H1 (cell line): ENCODE measurements around the gene NR1D2. TPM values are rescaled to one million over a fixed set of nuclear protein-coding genes. Genes with fewer than 3 reads are reported as not detected.

Experiments used
- CTCF ChIA-PET: fragments of 300-600 bp; sonication (Branson Sonifier 250); formaldehyde crosslinking; loops from one replicate; lab custom pipeline; 2021; ENCODE audit not compliant: partially characterized antibody; lab: Charles Lee
- POLR2A ChIA-PET: fragments of 300-600 bp; sonication (Branson Sonifier 250); formaldehyde crosslinking; loops from one replicate; lab custom pipeline; 2021; ENCODE audit warnings: inconsistent platforms; ENCODE audit not compliant: partially characterized antibody; lab: Charles Lee
- DNase-seq, 2 experiments: peaks; one replicate each; pipeline versions ENCODE4 v3.0.0 to v3.0.0-alpha.2; 2010 to 2022; ENCODE audit warnings: low spot score in 2 of 2, low read depth in 1 of 2, mixed read lengths in 1 of 2
- FAIRE-seq: peaks from 2 replicates; lab custom pipeline; 2011; peaks lifted over from hg19 to GRCh38; lab: Jason Lieb, UNC
- H2AFZ ChIP-seq: 2 replicates; pipeline ENCODE4 v1.8.1; 2012; ENCODE audit warnings: low read length, inconsistent platforms
- H2AK5ac ChIP-seq: 2 replicates; pipeline ENCODE4 v1.6.1; 2013; ENCODE audit warnings: low read depth, low read length
- H2BK120ac ChIP-seq: replicated peaks from 2 replicates; pipeline ENCODE3; 2013; ENCODE audit warnings: low read depth, low read length, inconsistent platforms
- H2BK12ac ChIP-seq: 2 replicates; pipeline ENCODE4 v1.6.1; 2013; ENCODE audit warnings: low read depth, low read length
- H2BK15ac ChIP-seq: 2 replicates; pipeline ENCODE4 v1.6.1; 2013; ENCODE audit warnings: low read length
- H2BK20ac ChIP-seq: 2 replicates; pipeline ENCODE4 v1.6.1; 2013; ENCODE audit warnings: low read length
- H2BK5ac ChIP-seq: 2 replicates; pipeline ENCODE4 v1.6.1; 2013; ENCODE audit warnings: low read depth, low read length
- H3K14ac ChIP-seq: 2 replicates; pipeline ENCODE4 v1.6.1; 2013; ENCODE audit warnings: inconsistent platforms; ENCODE audit not compliant: insufficient read length
- H3K18ac ChIP-seq: 2 replicates; pipeline ENCODE4 v1.6.1; 2013; ENCODE audit warnings: low read length; ENCODE audit errors: extremely low read depth
- H3K23ac ChIP-seq: 2 replicates; pipeline ENCODE4 v1.6.1; 2013; ENCODE audit warnings: inconsistent platforms; ENCODE audit not compliant: insufficient read length
- H3K23me2 ChIP-seq: 2 replicates; pipeline ENCODE4 v1.6.1; 2013; ENCODE audit warnings: low read depth, low read length
- H3K27ac ChIP-seq: 2 replicates; pipeline ENCODE4 v1.6.1; 2011; ENCODE audit warnings: low read depth, low read length, inconsistent platforms
- H3K27me3 ChIP-seq, 4 experiments: replicated peaks in 1 of 4; 1 replicate in 1 of 4; 2 replicates in 3 of 4; pipeline versions ENCODE4 v1.6.1 to v1.8.1; 2011 to 2013; ENCODE audit warnings: low read length in 3 of 4, mild to moderate bottlenecking in 3 of 4, inconsistent platforms in 2 of 4, mixed read lengths in 2 of 4, moderate library complexity in 1 of 4; ENCODE audit not compliant: control insufficient read depth in 3 of 4, insufficient read depth in 3 of 4; ENCODE audit errors: extremely low read depth in 1 of 4
- H3K36me3 ChIP-seq, 4 experiments: 2 replicates each; pipeline versions ENCODE4 v1.6.1 to v1.8.1; 2011 to 2013; ENCODE audit warnings: mild to moderate bottlenecking in 4 of 4, low read length in 3 of 4, moderate library complexity in 2 of 4, control low read depth in 1 of 4, inconsistent platforms in 1 of 4; ENCODE audit not compliant: insufficient read depth in 4 of 4, control insufficient read depth in 2 of 4
- H3K4ac ChIP-seq: replicated peaks from 2 replicates; pipeline ENCODE3; 2013; ENCODE audit warnings: low read length, low read depth, mixed read lengths, inconsistent platforms; ENCODE audit not compliant: insufficient read length
- H3K4me1 ChIP-seq, 4 experiments: replicated peaks in 1 of 4; 1 replicate in 1 of 4; 2 replicates in 3 of 4; pipeline versions ENCODE4 v1.6.1 to v1.8.1; 2011 to 2013; ENCODE audit warnings: low read length in 3 of 4, inconsistent platforms in 2 of 4, mixed read lengths in 1 of 4; ENCODE audit not compliant: insufficient read depth in 4 of 4, control insufficient read depth in 3 of 4
- H3K4me2 ChIP-seq, 2 experiments: 2 replicates each; pipeline versions ENCODE4 v1.6.1 to v1.8.1; 2011 to 2013; ENCODE audit warnings: low read depth in 2 of 2, low read length in 2 of 2, control low read depth in 1 of 2, inconsistent platforms in 1 of 2, mild to moderate bottlenecking in 1 of 2; ENCODE audit not compliant: insufficient read depth in 1 of 2
- H3K4me3 ChIP-seq, 4 experiments: fragments of 200-600, 300-600 bp in 1 of 4; sonication (generic), shearing (Covaris generic), sonication (Bioruptor Twin) in 1 of 4; 2 replicates each; pipeline versions ENCODE4 v1.5.1 to v1.8.1; 2011 to 2016; ENCODE audit warnings: low read length in 4 of 4, low read depth in 3 of 4, control low read depth in 2 of 4, inconsistent platforms in 2 of 4, mild to moderate bottlenecking in 2 of 4, mixed read lengths in 1 of 4, moderate library complexity in 1 of 4; ENCODE audit not compliant: insufficient read depth in 2 of 4; ENCODE audit errors: extremely low read depth in 1 of 4
- H3K56ac ChIP-seq: replicated peaks from 2 replicates; pipeline ENCODE3; 2013; ENCODE audit warnings: low read depth, mild to moderate bottlenecking, mixed read lengths, low read length, inconsistent platforms; ENCODE audit not compliant: insufficient read length
- H3K79me1 ChIP-seq: 2 replicates; pipeline ENCODE4 v1.6.1; 2013; ENCODE audit warnings: low read depth, low read length, control low read depth
- H3K79me2 ChIP-seq, 2 experiments: 2 replicates each; pipeline versions ENCODE4 v1.6.1 to v1.8.1; 2012 to 2013; ENCODE audit warnings: low read length in 2 of 2, mild to moderate bottlenecking in 2 of 2, inconsistent platforms in 1 of 2; ENCODE audit not compliant: insufficient read depth in 2 of 2, control insufficient read depth in 1 of 2
- H3K9ac ChIP-seq, 4 experiments: replicated peaks in 1 of 4; 1 replicate in 1 of 4; 2 replicates in 3 of 4; pipeline versions ENCODE4 v1.6.1 to v1.8.1; 2011 to 2013; ENCODE audit warnings: low read depth in 3 of 4, low read length in 3 of 4, control low read depth in 2 of 4, mild to moderate bottlenecking in 2 of 4, moderate library complexity in 2 of 4, inconsistent platforms in 1 of 4; ENCODE audit errors: extremely low read depth in 1 of 4
- H3K9me3 ChIP-seq, 2 experiments: 2 replicates each; pipeline versions ENCODE4 v1.6.1 to v1.8.1; 2012 to 2013; ENCODE audit warnings: mild to moderate bottlenecking in 2 of 2, moderate library complexity in 2 of 2, control low read depth in 1 of 2, inconsistent platforms in 1 of 2, low read depth in 1 of 2, low read length in 1 of 2, mixed read lengths in 1 of 2; ENCODE audit not compliant: insufficient read depth in 2 of 2
- H4K20me1 ChIP-seq, 2 experiments: replicated peaks in 1 of 2; 2 replicates each; pipeline versions ENCODE3 to v1.8.1; 2011 to 2013; ENCODE audit warnings: inconsistent platforms in 2 of 2, low read length in 2 of 2, mild to moderate bottlenecking in 1 of 2; ENCODE audit not compliant: insufficient read depth in 2 of 2, control insufficient read depth in 1 of 2
- H4K5ac ChIP-seq: 2 replicates; pipeline ENCODE4 v1.6.1; 2013; ENCODE audit warnings: low read length, low read depth, mixed read lengths, inconsistent platforms; ENCODE audit not compliant: insufficient read length
- H4K8ac ChIP-seq: 2 replicates; pipeline ENCODE4 v1.8.0; 2013; ENCODE audit warnings: mild to moderate bottlenecking, moderate library complexity, low read length, inconsistent platforms; ENCODE audit not compliant: insufficient read depth; ENCODE audit errors: extremely low read depth
- H4K91ac ChIP-seq: replicated peaks from 2 replicates; pipeline ENCODE3; 2013; ENCODE audit warnings: low read length, mixed read lengths, inconsistent platforms; ENCODE audit not compliant: insufficient read length
- EP300 ChIP-seq, 2 experiments: IDR thresholded peaks; 1 replicate in 1 of 2; 2 replicates in 1 of 2; pipeline ENCODE4 v1.6.1; 2011 to 2012; ENCODE audit warnings: low read depth in 2 of 2, low read length in 2 of 2, mild to moderate bottlenecking in 2 of 2, borderline replicate concordance in 1 of 2, inconsistent platforms in 1 of 2, moderate library complexity in 1 of 2
- HDAC2 ChIP-seq, 2 experiments: fragments of 300-600 bp in 1 of 2; sonication (generic) in 1 of 2; IDR thresholded peaks; 2 replicates each; pipeline ENCODE4 v1.6.1; 2011 to 2012; ENCODE audit warnings: low read depth in 2 of 2, low read length in 2 of 2, mild to moderate bottlenecking in 2 of 2, moderate library complexity in 2 of 2, borderline replicate concordance in 1 of 2, inconsistent platforms in 1 of 2
- RBBP5 ChIP-seq: IDR thresholded peaks from 2 replicates; pipeline ENCODE4 v1.7.1; 2012; ENCODE audit warnings: low read depth, mild to moderate bottlenecking, inconsistent platforms, low read length, moderate library complexity, borderline replicate concordance
- RNF2 ChIP-seq: fragments of 200-900, 300-1000 bp; sonication (generic); IDR thresholded peaks from 2 replicates; pipeline ENCODE4 v1.7.1; 2016; ENCODE audit warnings: borderline replicate concordance, low read depth, mild to moderate bottlenecking, antibody characterized with exemption, low read length; ENCODE audit not compliant: poor library complexity, severe bottlenecking; ENCODE audit errors: missing control alignments
- SAP30 ChIP-seq: fragments of 300-600 bp; sonication (generic); IDR thresholded peaks from 2 replicates; pipeline ENCODE4 v1.7.1; 2012; ENCODE audit warnings: low read length, moderate library complexity, mild to moderate bottlenecking, inconsistent platforms; ENCODE audit not compliant: insufficient read depth, insufficient replicate concordance
- whole genome bisulfite sequencing, 2 experiments: shearing (Covaris generic) in 1 of 2; methylation state at CpG; one replicate each; pipeline versions ENCODE4 v1.1.6 to v1.1.7; 2013 to 2015; ENCODE audit warnings: low lambda C conversion rate in 2 of 2, mixed read lengths in 2 of 2, inconsistent platforms in 1 of 2, low coverage in 1 of 2, missing lambda C conversion rate in 1 of 2; ENCODE audit not compliant: insufficient replicate concordance in 2 of 2, insufficient coverage in 1 of 2, insufficient read length in 1 of 2; ENCODE audit errors: extremely low coverage in 1 of 2, missing lambda C conversion rate in 1 of 2; 5-methylcytosine and 5-hydroxymethylcytosine counted together
- polyA plus RNA-seq, 7 experiments: library from polyadenylated mRNA; depleted of rRNA in 3 of 7; stranded (reverse) in 5 of 7; unstranded in 2 of 7; fragments of >200 nt in 5 of 7; fragments of 200-250 nt in 2 of 7; gene quantifications; 1 replicate in 5 of 7; 2 replicates in 1 of 7; 4 replicates in 1 of 7; pipeline versions ENCODE4 v1.2.1 to v1.2.3, GENCODE V29; 2011 to 2013; ENCODE audit warnings: missing spikeins in 2 of 7, mixed read lengths in 2 of 7
- total RNA-seq: library from RNA; stranded (reverse); fragmentation: NEBNext Ultra II Directional; extraction: Animal tissue kit (Norgen Biotek cat#: 25700); gene quantifications from 2 replicates; pipeline ENCODE4 v1.2.1, GENCODE V29; 2021
- TF ChIP-seq, protein P1 (sequence below): IDR thresholded peaks from 2 replicates; pipeline ENCODE4 v1.6.1; 2012; ENCODE audit warnings: inconsistent platforms

Gene NR1D2
- total and polyA plus RNA-seq, 2 of the 8 experiments (the other 6 are each of a cell fraction or from before 2014, with no cell fraction given): 5.9 to 21.7 TPM

DNA sequence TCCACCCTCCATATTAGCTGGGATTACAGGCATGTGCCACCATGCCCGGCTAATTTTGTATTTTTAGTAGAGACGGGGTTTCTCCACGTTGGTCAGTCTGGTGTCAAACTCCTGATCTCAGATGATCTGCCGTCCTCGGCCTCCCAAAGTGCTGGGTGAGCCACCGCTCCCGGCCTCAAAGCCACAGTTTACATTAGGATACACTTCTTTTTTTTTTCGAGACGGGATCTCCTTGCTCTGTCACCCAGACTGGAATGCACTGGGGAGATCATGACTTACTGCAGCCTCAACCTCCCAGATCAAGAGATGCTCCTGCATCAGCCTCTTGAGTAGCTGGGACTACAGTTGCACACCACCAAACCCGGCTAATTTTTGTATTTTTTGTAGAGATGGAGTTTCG is 2.5 kb upstream of the NR1D2 start:
- Histone ChIP-seq H3K14ac (no peak overlapping the region), H2AK5ac (no peak overlapping the region), H2BK120ac (no peak overlapping the region), H3K4ac (no peak overlapping the region), H3K4me1 (peaks cover 4 to 14% (median 9%) of the 10 kb centered on the region in 4 experiments; a peak in 6 of 7 replicates), H3K4me2 (no peak overlapping the region), H3K9ac (no peak overlapping the region), H3K9me3 (no peaks in the 10 kb centered on the region), H3K27ac (no peak overlapping the region), H3K18ac (no peak overlapping the region), H4K8ac (no peak overlapping the region), H3K36me3 (no peaks in the 10 kb centered on the region; a peak in 1 of 8 replicates), H3K56ac (no peak overlapping the region), H3K27me3 (no peaks in the 10 kb centered on the region; a peak in 1 of 7 replicates), H2BK12ac (no peak overlapping the region), H2BK15ac (no peak overlapping the region), H3K23me2 (peaks cover 5% of the 10 kb centered on the region), H2BK20ac (no peak overlapping the region), H2AFZ (no peak overlapping the region), H3K79me2 (peaks cover 0 to 10% of the 10 kb centered on the region in 2 experiments; a peak in 3 of 4 replicates), H4K91ac (no peak overlapping the region), H3K4me3 (no peak overlapping the region), H2BK5ac (no peak overlapping the region), H3K23ac (no peak overlapping the region), H3K79me1 (no peaks in the 10 kb centered on the region), H4K20me1 (no peaks in the 10 kb centered on the region), H4K5ac (no peak overlapping the region)
- CTCF ChIA-PET: interaction anchor here (1.0 to 1.6 kb wide), 2 partner anchors 19 to 55 kb away, joined by 3 to 5 read pairs; no protein-coding TSS in a partner anchor
- DNase-seq (no peak), FAIRE-seq (no peak)
- WGBS, 2 experiments: 97% methylated on average over 11 of the region's 11 CpGs; no CpG with 5 or more reads in 1 of the 2 experiments
- POLR2A ChIA-PET: interaction anchor here (19.1 kb wide), 1 partner anchor 22 kb away, joined by 363 read pairs; the partner anchor contains the start of genes NKIRAS1 and RPL15
- TF ChIP-seq EP300 (IDR thresholded peaks at IDR 0.05; ENCODE audit: borderline replicate concordance in 1 of 2, low read depth in 2 of 2, low read length in 2 of 2) (no peak), RNF2 (no peak), HDAC2 (IDR thresholded peaks at IDR 0.05; ENCODE audit: borderline replicate concordance in 1 of 2, low read depth in 2 of 2, low read length in 2 of 2) (no peak), SAP30 (no peak), RBBP5 (no peak)
- TF ChIP-seq, protein P1, sequence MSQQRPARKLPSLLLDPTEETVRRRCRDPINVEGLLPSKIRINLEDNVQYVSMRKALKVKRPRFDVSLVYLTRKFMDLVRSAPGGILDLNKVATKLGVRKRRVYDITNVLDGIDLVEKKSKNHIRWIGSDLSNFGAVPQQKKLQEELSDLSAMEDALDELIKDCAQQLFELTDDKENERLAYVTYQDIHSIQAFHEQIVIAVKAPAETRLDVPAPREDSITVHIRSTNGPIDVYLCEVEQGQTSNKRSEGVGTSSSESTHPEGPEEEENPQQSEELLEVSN: no peak
